Neural progenitor cell (in vitro differentiated cells): ENCODE results near the gene SNX25. TPM values are rescaled to one million over a fixed set of nuclear protein-coding genes. Genes with fewer than 3 reads are reported as not detected.
A peak's percentile ranks its signal among the peaks of the same experiment; 100 is the strongest.
"Not testable (repeated sequence)": the region's sequence is repeated elsewhere in the genome, so short reads cannot be mapped to it uniquely, and the experiment has no call there.

Experiments used
- DNase-seq: peaks from one replicate; pipeline ENCODE4 v3.0.0-alpha.2; 2016; ENCODE audit warnings: low spot score
- H2AFZ ChIP-seq: fragments of 200-600 bp; sonication (generic); replicated peaks from 2 replicates; pipeline ENCODE4 v1.6.1; 2016; ENCODE audit warnings: antibody characterized with exemption
- H3F3A ChIP-seq: fragments of 200-600 bp; sonication (generic); 2 replicates; pipeline ENCODE4 v1.6.1; 2016; ENCODE audit warnings: antibody characterized with exemption, low read depth
- H3K27ac ChIP-seq: fragments of 200-600 bp; sonication (generic); 2 replicates; pipeline ENCODE4 v1.5.1; 2016; ENCODE audit warnings: mild to moderate bottlenecking
- H3K27me3 ChIP-seq: fragments of 200-600 bp; sonication (generic); 2 replicates; pipeline ENCODE4 v1.6.1; 2016; ENCODE audit warnings: mild to moderate bottlenecking, moderate library complexity
- H3K36me3 ChIP-seq: fragments of 200-600 bp; sonication (generic); 2 replicates; pipeline ENCODE4 v1.5.1; 2016
- H3K4me1 ChIP-seq: fragments of 200-600 bp; sonication (generic); 2 replicates; pipeline ENCODE4 v1.6.1; 2016; ENCODE audit warnings: mixed run types
- H3K4me2 ChIP-seq: fragments of 200-600 bp; sonication (generic); 2 replicates; pipeline ENCODE4 v1.6.1; 2016
- H3K4me3 ChIP-seq: fragments of 200-600 bp; sonication (generic); 2 replicates; pipeline ENCODE4 v1.5.1; 2016
- H3K79me2 ChIP-seq: fragments of 200-600 bp; sonication (generic); 2 replicates; pipeline ENCODE4 v1.6.1; 2016; ENCODE audit warnings: low read depth
- H3K9ac ChIP-seq: fragments of 200-600 bp; sonication (generic); 2 replicates; pipeline ENCODE4 v1.6.1; 2016
- H3K9me3 ChIP-seq: fragments of 200-600 bp; sonication (generic); 2 replicates; pipeline ENCODE4 v1.5.1; 2016; ENCODE audit warnings: low read depth
- H4K20me1 ChIP-seq: fragments of 200-600 bp; sonication (generic); 2 replicates; pipeline ENCODE4 v1.6.1; 2016; ENCODE audit warnings: low read depth
- H3K27ac Mint-ChIP-seq: 3 replicates; pipeline ENCODE4 v1.8.0; 2021; ENCODE audit warnings: mixed read lengths
- H3K27me3 Mint-ChIP-seq: 2 replicates; pipeline ENCODE4 v1.8.0; 2022; ENCODE audit warnings: low read depth, mild to moderate bottlenecking, inconsistent platforms, moderate library complexity, mixed read lengths; ENCODE audit not compliant: insufficient read depth
- H3K36me3 Mint-ChIP-seq: 3 replicates; pipeline ENCODE4 v1.8.0; 2021; ENCODE audit warnings: mixed read lengths
- H3K4me1 Mint-ChIP-seq: 3 replicates; pipeline ENCODE4 v1.8.0; 2021; ENCODE audit warnings: mixed read lengths
- H3K4me3 Mint-ChIP-seq: 3 replicates; pipeline ENCODE4 v1.8.0; 2021; ENCODE audit warnings: mild to moderate bottlenecking, moderate library complexity, mixed read lengths
- H3K9me3 Mint-ChIP-seq: 3 replicates; pipeline ENCODE4 v1.8.0; 2020; ENCODE audit warnings: mixed read lengths
- CTCF ChIP-seq: fragments of 200-600 bp; sonication (generic); IDR thresholded peaks from 2 replicates; pipeline ENCODE4 v1.5.1; 2017; ENCODE audit warnings: antibody characterized with exemption, mild to moderate bottlenecking
- EZH2 ChIP-seq: fragments of 200-600 bp; sonication (generic); IDR thresholded peaks from 2 replicates; pipeline ENCODE4 v1.6.1; 2017; ENCODE audit warnings: antibody characterized with exemption, mild to moderate bottlenecking, moderate library complexity
- EZH2phosphoT487 ChIP-seq: fragments of 200-600 bp; sonication (generic); IDR thresholded peaks from 2 replicates; pipeline ENCODE4 v1.6.1; 2017; ENCODE audit warnings: antibody characterized with exemption
- total RNA-seq: library from RNA; depleted of rRNA; stranded (reverse); fragments of >200 nt; gene quantifications from 2 replicates; pipeline ENCODE4 v1.2.3, GENCODE V29; 2015; ENCODE audit warnings: low replicate concordance

The SNX25 gene
- total RNA-seq, 1 donor from 2014 or later, result 50.8 TPM

- no peak overlapping the region for H3K9ac ChIP-seq
- TF ChIP-seq EZH2phosphoT487 (no peak), EZH2 (no peak), CTCF (no peak)
- H2AFZ ChIP-seq, result no peak overlapping the region
- DNase-seq, result no peak
- H3K27ac Mint-ChIP-seq, result no peak overlapping the region
- peaks cover 5% of the 10 kb centered on the region for H3K36me3 Mint-ChIP-seq
- no peaks in the 10 kb centered on the region for H3K27me3 ChIP-seq
- H3K9me3 ChIP-seq, result no peaks in the 10 kb centered on the region
- H3K27me3 Mint-ChIP-seq, result peaks cover 2% of the 10 kb centered on the region
- no peak overlapping the region for H3K27ac ChIP-seq
- peaks cover 5% of the 10 kb centered on the region for H3K4me1 Mint-ChIP-seq
- H4K20me1 ChIP-seq, result no peaks in the 10 kb centered on the region
- peaks cover 16% of the 10 kb centered on the region for H3K4me1 ChIP-seq
- no peak overlapping the region for H3K4me2 ChIP-seq
- H3K79me2 ChIP-seq, result no peaks in the 10 kb centered on the region
- H3K4me3 ChIP-seq, result no peak overlapping the region
- no peaks in the 10 kb centered on the region for H3K36me3 ChIP-seq
- H3K9me3 Mint-ChIP-seq, result no peaks in the 10 kb centered on the region
- H3K4me3 Mint-ChIP-seq, result no peak overlapping the region
- no peaks in the 10 kb centered on the region for H3F3A ChIP-seq
Measured at GRCh38 chr4:185257694-185258093, 48.3 kb downstream of the SNX25 start.

- peaks cover 16% of the 10 kb centered on the region for H3K4me1 ChIP-seq
- not testable (repeated sequence) for H3K27me3 Mint-ChIP-seq, H3K4me1 Mint-ChIP-seq, H3K36me3 Mint-ChIP-seq, H3K9ac ChIP-seq, H3K9me3 ChIP-seq, H3K4me3 ChIP-seq, DNase-seq, H3K27ac Mint-ChIP-seq, H3K9me3 Mint-ChIP-seq, H3K36me3 ChIP-seq, H2AFZ ChIP-seq, H3F3A ChIP-seq, H3K79me2 ChIP-seq, H4K20me1 ChIP-seq, H3K4me3 Mint-ChIP-seq, H3K27me3 ChIP-seq, H3K27ac ChIP-seq, H3K4me2 ChIP-seq
Measured at GRCh38 chr4:185258741-185259140, 49.3 kb downstream of the SNX25 start.

- Histone ChIP-seq H3K27me3 (no peaks in the 10 kb centered on the region), H3K4me1 (peaks cover 16% of the 10 kb centered on the region), H3K4me2 (peak overlapping the region; percentile 45), H3K79me2 (no peaks in the 10 kb centered on the region), H3K27ac (no peak overlapping the region), H2AFZ (no peak overlapping the region), H3K9me3 (no peaks in the 10 kb centered on the region), H4K20me1 (no peaks in the 10 kb centered on the region), H3F3A (no peaks in the 10 kb centered on the region), H3K9ac (no peak overlapping the region), H3K4me3 (no peak overlapping the region), H3K36me3 (peaks cover 3% of the 10 kb centered on the region)
- Mint-ChIP-seq H3K27ac (no peak overlapping the region), H3K4me3 (peak overlapping the region; percentile 46), H3K9me3 (no peaks in the 10 kb centered on the region), H3K36me3 (no peaks in the 10 kb centered on the region), H3K4me1 (peaks cover 5% of the 10 kb centered on the region), H3K27me3 (peaks cover 2% of the 10 kb centered on the region)
- peak; percentile 32 for DNase-seq
- TF ChIP-seq EZH2phosphoT487, result no peak
Measured at GRCh38 chr4:185259719-185260118, 50.3 kb downstream of the SNX25 start.

- H3K27ac Mint-ChIP-seq, result no peak overlapping the region
Measured at GRCh38 chr4:185261946-185262345, 52.5 kb downstream of the SNX25 start.

More at GRCh38 chr4:185261946-185262345, 52.5 kb downstream of the SNX25 start:
- H3K9me3 ChIP-seq, result no peaks in the 10 kb centered on the region
- H3K79me2 ChIP-seq, result no peaks in the 10 kb centered on the region
- Mint-ChIP-seq H3K4me1 (peaks cover 11% of the 10 kb centered on the region), H3K36me3 (peaks cover 3% of the 10 kb centered on the region), H3K4me3 (no peak overlapping the region), H3K27me3 (peaks cover 2% of the 10 kb centered on the region), H3K9me3 (no peaks in the 10 kb centered on the region)
- TF ChIP-seq EZH2, result no peak
- no peak for TF ChIP-seq CTCF
- DNase-seq, result no peak
- H3K27me3 ChIP-seq, result no peaks in the 10 kb centered on the region
- H3K36me3 ChIP-seq, result peaks cover 3% of the 10 kb centered on the region
- H3K4me1 ChIP-seq, result peaks cover 16% of the 10 kb centered on the region
- H3K4me2 ChIP-seq, result no peak overlapping the region
- H2AFZ ChIP-seq, result no peak overlapping the region
- H3K27ac ChIP-seq, result no peak overlapping the region
- no peaks in the 10 kb centered on the region for H4K20me1 ChIP-seq
- H3F3A ChIP-seq, result no peaks in the 10 kb centered on the region
- H3K9ac ChIP-seq, result no peak overlapping the region
- no peak overlapping the region for H3K4me3 ChIP-seq
